ENCODE data around the gene PDAP1.

DNA sequence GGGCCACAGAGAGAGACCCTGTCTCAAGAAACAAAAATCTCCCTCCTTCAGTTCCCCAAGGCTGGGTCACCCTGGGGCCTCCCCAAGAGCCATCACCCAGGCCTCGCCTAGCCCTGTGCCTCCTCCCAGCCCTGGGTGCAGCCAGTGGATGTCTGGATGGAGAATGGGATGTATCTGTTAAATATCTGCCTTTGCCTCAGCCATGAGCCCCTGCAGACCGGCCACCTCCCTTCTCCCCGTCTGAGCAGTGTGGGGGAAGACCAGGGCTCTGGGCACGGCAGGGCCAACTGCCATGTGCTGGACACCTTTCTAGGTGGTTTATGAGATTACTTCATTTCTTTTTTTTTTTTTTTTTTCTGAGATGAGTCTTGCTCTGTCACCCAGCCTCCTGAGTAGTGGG, 23.9 kb downstream of the PDAP1 start:
- TF ChIP-seq, protein P1, sequence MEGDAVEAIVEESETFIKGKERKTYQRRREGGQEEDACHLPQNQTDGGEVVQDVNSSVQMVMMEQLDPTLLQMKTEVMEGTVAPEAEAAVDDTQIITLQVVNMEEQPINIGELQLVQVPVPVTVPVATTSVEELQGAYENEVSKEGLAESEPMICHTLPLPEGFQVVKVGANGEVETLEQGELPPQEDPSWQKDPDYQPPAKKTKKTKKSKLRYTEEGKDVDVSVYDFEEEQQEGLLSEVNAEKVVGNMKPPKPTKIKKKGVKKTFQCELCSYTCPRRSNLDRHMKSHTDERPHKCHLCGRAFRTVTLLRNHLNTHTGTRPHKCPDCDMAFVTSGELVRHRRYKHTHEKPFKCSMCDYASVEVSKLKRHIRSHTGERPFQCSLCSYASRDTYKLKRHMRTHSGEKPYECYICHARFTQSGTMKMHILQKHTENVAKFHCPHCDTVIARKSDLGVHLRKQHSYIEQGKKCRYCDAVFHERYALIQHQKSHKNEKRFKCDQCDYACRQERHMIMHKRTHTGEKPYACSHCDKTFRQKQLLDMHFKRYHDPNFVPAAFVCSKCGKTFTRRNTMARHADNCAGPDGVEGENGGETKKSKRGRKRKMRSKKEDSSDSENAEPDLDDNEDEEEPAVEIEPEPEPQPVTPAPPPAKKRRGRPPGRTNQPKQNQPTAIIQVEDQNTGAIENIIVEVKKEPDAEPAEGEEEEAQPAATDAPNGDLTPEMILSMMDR (IDR thresholded peaks at IDR 0.05; ENCODE audit: low read depth, low read length), result no peak
- TF ChIP-seq POLR2A (IDR thresholded peaks at IDR 0.05; ENCODE audit: extremely low read depth, insufficient read length) (no peak), MAX (IDR thresholded peaks at IDR 0.05; ENCODE audit: low read depth, low read length) (no peak)
